PC-9 (cell line): ENCODE data around the gene PTPN18.
"Not testable (repeated sequence)": the region's sequence is repeated elsewhere in the genome, so short reads cannot be mapped to it uniquely, and the experiment has no call there.

Source experiments
- EZH2 ChIP-seq: fragments of 200-600 bp; sonication (generic); IDR thresholded peaks from 2 replicates; pipeline ENCODE4 v1.8.0; 2017; ENCODE audit warnings: antibody characterized with exemption, low read depth
- TF ChIP-seq, protein P1 (sequence below): fragments of 200-600 bp; sonication (generic); conservative IDR thresholded peaks from 2 replicates; pipeline ENCODE4 v1.6.1; 2017; ENCODE audit warnings: mixed run types, antibody characterized with exemption, mild to moderate bottlenecking, moderate library complexity

DNA sequence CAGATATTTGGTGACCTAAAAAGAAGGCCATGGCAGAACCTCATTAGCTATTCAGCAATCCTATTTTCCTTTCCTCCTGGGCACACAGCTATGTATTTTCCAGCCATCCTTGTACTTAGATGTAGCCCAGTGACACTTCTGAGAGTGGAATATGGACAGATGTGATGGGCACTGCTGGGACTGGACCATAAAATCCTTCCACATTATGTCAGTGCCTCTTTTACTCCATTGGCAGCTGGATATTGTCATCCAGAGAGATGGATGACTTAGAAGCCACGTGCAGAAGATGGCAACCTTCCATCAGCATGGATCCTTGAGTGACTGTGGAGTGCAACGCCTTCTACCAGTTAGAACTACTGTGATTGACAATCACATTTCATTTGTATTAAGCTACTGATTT, 50.4 kb downstream of the PTPN18 start:
- TF ChIP-seq, protein P1, sequence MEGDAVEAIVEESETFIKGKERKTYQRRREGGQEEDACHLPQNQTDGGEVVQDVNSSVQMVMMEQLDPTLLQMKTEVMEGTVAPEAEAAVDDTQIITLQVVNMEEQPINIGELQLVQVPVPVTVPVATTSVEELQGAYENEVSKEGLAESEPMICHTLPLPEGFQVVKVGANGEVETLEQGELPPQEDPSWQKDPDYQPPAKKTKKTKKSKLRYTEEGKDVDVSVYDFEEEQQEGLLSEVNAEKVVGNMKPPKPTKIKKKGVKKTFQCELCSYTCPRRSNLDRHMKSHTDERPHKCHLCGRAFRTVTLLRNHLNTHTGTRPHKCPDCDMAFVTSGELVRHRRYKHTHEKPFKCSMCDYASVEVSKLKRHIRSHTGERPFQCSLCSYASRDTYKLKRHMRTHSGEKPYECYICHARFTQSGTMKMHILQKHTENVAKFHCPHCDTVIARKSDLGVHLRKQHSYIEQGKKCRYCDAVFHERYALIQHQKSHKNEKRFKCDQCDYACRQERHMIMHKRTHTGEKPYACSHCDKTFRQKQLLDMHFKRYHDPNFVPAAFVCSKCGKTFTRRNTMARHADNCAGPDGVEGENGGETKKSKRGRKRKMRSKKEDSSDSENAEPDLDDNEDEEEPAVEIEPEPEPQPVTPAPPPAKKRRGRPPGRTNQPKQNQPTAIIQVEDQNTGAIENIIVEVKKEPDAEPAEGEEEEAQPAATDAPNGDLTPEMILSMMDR, result not testable (repeated sequence)
- TF ChIP-seq EZH2, result not testable (repeated sequence)
